ENCODE data around the gene PDE1C. TPM values are rescaled to one million over a fixed set of nuclear protein-coding genes. Genes with fewer than 3 reads are reported as not detected.

PDE1C gene
- total and polyA plus RNA-seq, 2 donors: 2.4 to 3.1 TPM

GRCh38 chr7:32100407-32100907 is 30.2 kb upstream of the PDE1C start:
- Histone ChIP-seq H3K36me3 (ENCODE audit: control insufficient read depth in 2 of 2, insufficient read depth in 2 of 2, low read length in 1 of 2) (no peaks in the 10 kb centered on the region), H3K27ac (ENCODE audit: low read depth in 1 of 2, low read length in 1 of 2) (no peak overlapping the region), H3K27me3 (ENCODE audit: control insufficient read depth in 2 of 2, insufficient read depth in 1 of 2, low read length in 1 of 2) (no peaks in the 10 kb centered on the region), H3K4me1 (ENCODE audit: control insufficient read depth in 2 of 2, insufficient read depth in 2 of 2, low read length in 2 of 2) (no peaks in the 10 kb centered on the region), H3K9me3 (ENCODE audit: control insufficient read depth in 2 of 2, insufficient read depth in 1 of 2, low read length in 1 of 2) (no peaks in the 10 kb centered on the region), H3K4me3 (ENCODE audit: low read length in 2 of 2) (no peak overlapping the region)
- DNase-seq (ENCODE audit: low read depth in 6 of 9, low spot score in 9 of 9): no peak
- WGBS: 95% methylated on average over 2 of the region's 2 CpGs

- 99% methylated on average over 4 of the region's 4 CpGs for WGBS
- no peak overlapping the region for H3K27ac ChIP-seq (ENCODE audit: low read depth in 1 of 2, low read length in 1 of 2)
- no peaks in the 10 kb centered on the region for H3K9me3 ChIP-seq (ENCODE audit: control insufficient read depth in 2 of 2, insufficient read depth in 1 of 2, low read length in 1 of 2)
- no peaks in the 10 kb centered on the region for H3K4me1 ChIP-seq (ENCODE audit: control insufficient read depth in 2 of 2, insufficient read depth in 2 of 2, low read length in 2 of 2)
- DNase-seq (ENCODE audit: low read depth in 6 of 9, low spot score in 9 of 9): no peak
- H3K36me3 ChIP-seq (ENCODE audit: control insufficient read depth in 2 of 2, insufficient read depth in 2 of 2, low read length in 1 of 2): no peaks in the 10 kb centered on the region
- H3K27me3 ChIP-seq (ENCODE audit: control insufficient read depth in 2 of 2, insufficient read depth in 1 of 2, low read length in 1 of 2): no peaks in the 10 kb centered on the region
- no peak overlapping the region for H3K4me3 ChIP-seq (ENCODE audit: low read length in 2 of 2)
Measured at GRCh38 chr7:32094516-32094915, 24.3 kb upstream of the PDE1C start.

DNA sequence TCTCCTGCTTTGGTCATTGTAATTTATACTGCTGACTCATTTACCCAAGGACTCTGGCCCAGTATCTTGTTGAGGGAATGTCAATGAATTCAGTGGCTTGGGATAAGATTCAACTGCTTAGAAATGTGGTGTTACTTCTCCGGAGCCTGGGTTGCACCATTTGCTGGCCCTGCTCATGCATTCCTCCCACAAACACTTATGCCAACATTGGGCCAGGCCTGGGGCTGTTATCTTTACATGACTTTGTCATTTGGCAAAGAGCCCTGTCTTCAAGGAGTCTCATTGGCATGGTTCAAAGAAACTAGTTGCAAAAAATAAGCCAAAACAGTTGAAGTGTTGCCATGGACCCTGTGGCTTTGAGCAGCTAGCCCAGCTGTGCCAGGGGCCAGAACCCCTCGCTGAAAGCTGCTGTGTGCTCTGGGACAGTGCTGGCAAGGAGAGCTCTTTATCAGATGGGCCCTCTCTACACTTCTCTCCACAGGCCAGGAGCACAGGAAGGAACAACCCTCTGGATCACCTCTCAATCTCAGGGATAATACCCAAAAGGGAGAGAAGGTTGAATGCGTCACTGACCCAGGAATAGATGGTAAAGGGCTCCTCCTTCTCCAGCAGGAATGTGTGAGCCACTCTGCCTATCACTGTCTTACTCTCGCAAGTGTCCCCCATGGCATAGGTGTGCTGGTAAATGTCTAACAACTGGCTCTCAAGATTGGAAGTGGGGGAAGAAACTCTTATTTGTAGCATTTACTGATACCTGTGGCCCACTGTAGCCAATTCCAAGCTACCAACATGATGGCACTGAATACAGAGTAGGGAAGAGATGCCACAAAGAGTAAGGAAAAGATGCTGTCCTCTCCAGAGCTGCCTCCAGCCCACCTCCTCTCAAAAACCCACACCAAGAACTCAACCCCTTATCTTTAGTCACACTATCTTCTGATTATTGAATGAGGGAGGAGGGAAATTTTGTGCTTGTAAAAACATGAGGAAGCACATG is 23.5 kb upstream of the PDE1C start:
- Histone ChIP-seq H3K36me3 (ENCODE audit: control insufficient read depth in 2 of 2, insufficient read depth in 2 of 2, low read length in 1 of 2) (no peaks in the 10 kb centered on the region), H3K9me3 (ENCODE audit: control insufficient read depth in 2 of 2, insufficient read depth in 1 of 2, low read length in 1 of 2) (no peaks in the 10 kb centered on the region), H3K27ac (ENCODE audit: low read depth in 1 of 2, low read length in 1 of 2) (no peak overlapping the region), H3K4me1 (ENCODE audit: control insufficient read depth in 2 of 2, insufficient read depth in 2 of 2, low read length in 2 of 2) (no peaks in the 10 kb centered on the region), H3K27me3 (ENCODE audit: control insufficient read depth in 2 of 2, insufficient read depth in 1 of 2, low read length in 1 of 2) (no peaks in the 10 kb centered on the region), H3K4me3 (ENCODE audit: low read length in 2 of 2) (no peak overlapping the region)
- DNase-seq (ENCODE audit: low read depth in 6 of 9, low spot score in 9 of 9): no peak
- 47% methylated on average over 4 of the region's 4 CpGs for WGBS

DNA sequence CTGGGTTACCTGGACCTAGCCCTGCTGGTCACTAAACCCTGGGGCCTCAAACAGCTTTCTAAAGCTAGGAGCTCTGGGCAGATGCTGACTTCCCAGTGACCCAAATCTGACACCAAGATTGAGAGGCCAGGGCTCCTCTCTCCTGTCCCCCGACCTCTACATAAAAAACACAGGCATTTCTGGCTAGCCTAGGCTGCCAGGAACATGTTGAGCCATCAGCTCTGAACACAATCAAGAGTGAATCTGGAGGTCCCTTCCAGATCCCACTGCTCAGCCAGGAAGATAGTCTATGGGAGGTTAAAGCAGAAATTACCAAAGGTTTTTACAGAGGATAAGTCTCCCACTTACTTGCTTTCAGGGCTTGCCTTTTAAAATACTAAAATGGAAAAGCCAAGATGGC is 22.1 kb upstream of the PDE1C start:
- Histone ChIP-seq H3K9me3 (ENCODE audit: control insufficient read depth in 2 of 2, insufficient read depth in 1 of 2, low read length in 1 of 2) (no peaks in the 10 kb centered on the region), H3K36me3 (ENCODE audit: control insufficient read depth in 2 of 2, insufficient read depth in 2 of 2, low read length in 1 of 2) (no peaks in the 10 kb centered on the region), H3K4me1 (ENCODE audit: control insufficient read depth in 2 of 2, insufficient read depth in 2 of 2, low read length in 2 of 2) (no peaks in the 10 kb centered on the region), H3K27ac (ENCODE audit: low read depth in 1 of 2, low read length in 1 of 2) (no peak overlapping the region), H3K4me3 (ENCODE audit: low read length in 2 of 2) (no peak overlapping the region), H3K27me3 (ENCODE audit: control insufficient read depth in 2 of 2, insufficient read depth in 1 of 2, low read length in 1 of 2) (no peaks in the 10 kb centered on the region)
- no peak for DNase-seq (ENCODE audit: low read depth in 6 of 9, low spot score in 9 of 9)
- 64% methylated on average over 1 of the region's 1 CpG for WGBS

DNA sequence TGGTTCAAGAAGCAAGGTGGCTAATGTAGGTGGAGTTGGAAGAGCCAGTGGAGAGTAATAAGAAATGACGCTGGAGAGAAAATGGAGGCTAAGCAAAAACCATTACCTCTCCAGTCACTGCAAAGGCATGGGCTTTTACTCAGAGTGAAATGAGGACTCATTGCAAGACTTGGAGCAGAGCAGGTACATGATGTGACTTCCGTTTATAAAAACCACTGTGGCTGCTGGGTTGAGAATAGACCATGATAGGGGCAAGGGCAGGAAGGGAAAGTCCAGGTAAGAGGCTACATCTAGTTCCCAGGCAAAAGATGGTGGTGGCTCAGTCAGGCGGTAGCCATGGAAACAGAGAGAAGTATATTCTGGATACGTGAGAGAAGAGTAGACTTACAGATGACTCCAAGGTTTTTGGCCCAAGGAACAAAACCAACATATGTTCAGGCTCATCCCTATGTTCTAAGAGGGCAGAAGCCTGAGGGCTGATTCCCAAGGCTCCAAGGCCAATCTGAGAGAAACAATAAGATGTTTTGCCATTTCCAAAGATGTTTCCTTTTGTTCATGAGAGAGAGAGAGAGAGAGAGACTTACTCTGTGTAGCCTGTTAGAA is 21.5 kb upstream of the PDE1C start:
- no peak overlapping the region for H3K4me3 ChIP-seq (ENCODE audit: low read length in 2 of 2)
- H3K27ac ChIP-seq (ENCODE audit: low read depth in 1 of 2, low read length in 1 of 2): no peak overlapping the region
- no peaks in the 10 kb centered on the region for H3K36me3 ChIP-seq (ENCODE audit: control insufficient read depth in 2 of 2, insufficient read depth in 2 of 2, low read length in 1 of 2)
- H3K27me3 ChIP-seq (ENCODE audit: control insufficient read depth in 2 of 2, insufficient read depth in 1 of 2, low read length in 1 of 2): no peaks in the 10 kb centered on the region
- H3K4me1 ChIP-seq (ENCODE audit: control insufficient read depth in 2 of 2, insufficient read depth in 2 of 2, low read length in 2 of 2): no peaks in the 10 kb centered on the region
- WGBS: 70% methylated on average over 4 of the region's 4 CpGs
- no peak for DNase-seq (ENCODE audit: low read depth in 6 of 9, low spot score in 9 of 9)
- no peaks in the 10 kb centered on the region for H3K9me3 ChIP-seq (ENCODE audit: control insufficient read depth in 2 of 2, insufficient read depth in 1 of 2, low read length in 1 of 2)

DNA sequence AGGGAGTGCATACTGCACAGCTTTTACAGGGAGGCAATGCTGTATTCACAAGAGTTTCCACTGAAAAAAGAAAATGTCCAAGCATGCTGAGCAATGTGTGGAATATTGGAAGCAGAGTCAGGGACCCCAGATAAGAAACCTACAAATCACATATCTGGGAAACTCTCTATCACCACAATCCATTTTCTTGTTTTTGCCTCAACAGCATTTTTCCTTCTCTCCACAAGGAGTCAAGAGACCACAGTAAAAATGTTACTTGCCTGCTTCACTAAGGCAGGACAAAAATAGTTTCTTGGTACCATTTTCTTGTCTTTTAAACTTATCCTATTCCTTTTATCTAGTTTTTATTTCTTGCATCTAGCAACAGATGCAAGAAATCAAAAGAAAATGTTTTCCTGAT is 19.5 kb upstream of the PDE1C start:
- Histone ChIP-seq H3K27me3 (ENCODE audit: control insufficient read depth in 2 of 2, insufficient read depth in 1 of 2, low read length in 1 of 2) (no peaks in the 10 kb centered on the region), H3K36me3 (ENCODE audit: control insufficient read depth in 2 of 2, insufficient read depth in 2 of 2, low read length in 1 of 2) (no peaks in the 10 kb centered on the region), H3K4me1 (ENCODE audit: control insufficient read depth in 2 of 2, insufficient read depth in 2 of 2, low read length in 2 of 2) (no peaks in the 10 kb centered on the region), H3K27ac (ENCODE audit: low read depth in 1 of 2, low read length in 1 of 2) (no peak overlapping the region), H3K9me3 (ENCODE audit: control insufficient read depth in 2 of 2, insufficient read depth in 1 of 2, low read length in 1 of 2) (no peaks in the 10 kb centered on the region), H3K4me3 (ENCODE audit: low read length in 2 of 2) (no peak overlapping the region)
- DNase-seq (ENCODE audit: low read depth in 6 of 9, low spot score in 9 of 9): no peak

DNA sequence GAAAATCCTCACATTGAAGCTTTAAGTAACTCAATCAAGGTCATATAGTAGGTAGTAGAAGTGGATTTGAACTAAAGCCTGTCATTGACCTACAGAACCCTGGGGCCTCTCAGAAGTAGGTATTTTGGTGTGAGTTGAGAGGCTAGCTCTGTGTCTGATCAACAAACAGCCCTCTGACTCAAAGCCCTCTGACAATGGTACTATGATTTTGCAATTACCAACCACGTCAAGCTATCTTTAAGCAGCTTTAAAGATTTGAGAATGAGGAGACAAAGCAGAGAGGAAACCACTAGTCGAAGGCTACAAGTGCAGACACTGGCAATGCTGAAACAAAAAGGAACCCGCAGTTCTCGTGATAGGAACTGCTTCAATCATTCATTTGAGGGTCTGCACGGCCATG is 19.0 kb upstream of the PDE1C start:
- H3K4me3 ChIP-seq (ENCODE audit: low read length in 2 of 2): no peak overlapping the region
- no peaks in the 10 kb centered on the region for H3K4me1 ChIP-seq (ENCODE audit: control insufficient read depth in 2 of 2, insufficient read depth in 2 of 2, low read length in 2 of 2)
- no peaks in the 10 kb centered on the region for H3K27me3 ChIP-seq (ENCODE audit: control insufficient read depth in 2 of 2, insufficient read depth in 1 of 2, low read length in 1 of 2)
- no peak overlapping the region for H3K27ac ChIP-seq (ENCODE audit: low read depth in 1 of 2, low read length in 1 of 2)
- WGBS: 85% methylated on average over 5 of the region's 5 CpGs
- no peaks in the 10 kb centered on the region for H3K9me3 ChIP-seq (ENCODE audit: control insufficient read depth in 2 of 2, insufficient read depth in 1 of 2, low read length in 1 of 2)
- DNase-seq (ENCODE audit: low read depth in 6 of 9, low spot score in 9 of 9): no peak
- H3K36me3 ChIP-seq (ENCODE audit: control insufficient read depth in 2 of 2, insufficient read depth in 2 of 2, low read length in 1 of 2): no peaks in the 10 kb centered on the region

GRCh38 chr7:32088451-32088881 is 18.3 kb upstream of the PDE1C start:
- 86% methylated on average over 18 of the region's 18 CpGs for WGBS
- Histone ChIP-seq H3K27me3 (ENCODE audit: control insufficient read depth in 2 of 2, insufficient read depth in 1 of 2, low read length in 1 of 2) (no peaks in the 10 kb centered on the region), H3K9me3 (ENCODE audit: control insufficient read depth in 2 of 2, insufficient read depth in 1 of 2, low read length in 1 of 2) (no peaks in the 10 kb centered on the region), H3K4me1 (ENCODE audit: control insufficient read depth in 2 of 2, insufficient read depth in 2 of 2, low read length in 2 of 2) (no peaks in the 10 kb centered on the region), H3K27ac (ENCODE audit: low read depth in 1 of 2, low read length in 1 of 2) (no peak overlapping the region), H3K36me3 (ENCODE audit: control insufficient read depth in 2 of 2, insufficient read depth in 2 of 2, low read length in 1 of 2) (no peaks in the 10 kb centered on the region), H3K4me3 (ENCODE audit: low read length in 2 of 2) (no peak overlapping the region)
- DNase-seq (ENCODE audit: low read depth in 6 of 9, low spot score in 9 of 9): no peak

- Histone ChIP-seq H3K27ac (ENCODE audit: low read depth in 1 of 2, low read length in 1 of 2) (no peak overlapping the region), H3K9me3 (ENCODE audit: control insufficient read depth in 2 of 2, insufficient read depth in 1 of 2, low read length in 1 of 2) (no peaks in the 10 kb centered on the region), H3K36me3 (ENCODE audit: control insufficient read depth in 2 of 2, insufficient read depth in 2 of 2, low read length in 1 of 2) (no peaks in the 10 kb centered on the region), H3K27me3 (ENCODE audit: control insufficient read depth in 2 of 2, insufficient read depth in 1 of 2, low read length in 1 of 2) (no peaks in the 10 kb centered on the region), H3K4me1 (ENCODE audit: control insufficient read depth in 2 of 2, insufficient read depth in 2 of 2, low read length in 2 of 2) (no peaks in the 10 kb centered on the region), H3K4me3 (ENCODE audit: low read length in 2 of 2) (no peak overlapping the region)
- 97% methylated on average over 6 of the region's 6 CpGs for WGBS
- no peak for DNase-seq (ENCODE audit: low read depth in 6 of 9, low spot score in 9 of 9)
Measured at GRCh38 chr7:32079510-32079909, 9.3 kb upstream of the PDE1C start.
